NCI-H1105 treated with DMSO at 0.1 percent for 48 hours (cell line): Measurements from ENCODE around the gene CARD14.
"Not testable (repeated sequence)": the region's sequence is repeated elsewhere in the genome, so short reads cannot be mapped to it uniquely, and the experiment has no call there.

Source experiments
- DNase-seq: peaks from one replicate; lab custom pipeline; 2025; lab: John Stamatoyannopoulos, UW

Gene CARD14

GRCh38 chr17:80223838-80224497 lies 54.1 kb downstream of the CARD14 start:
- DNase-seq: no peak

- DNase-seq: no peak
Observed at GRCh38 chr17:80224683-80225082, 54.9 kb downstream of the CARD14 start.

- DNase-seq: no peak
Observed at GRCh38 chr17:80225230-80225629, 55.4 kb downstream of the CARD14 start.

- DNase-seq: no peak
Observed at GRCh38 chr17:80227156-80227555, 57.3 kb downstream of the CARD14 start.

GRCh38 chr17:80227666-80228065 lies 57.8 kb downstream of the CARD14 start:
- DNase-seq: no peak

- DNase-seq: no peak
Observed at GRCh38 chr17:80228477-80228876, 58.6 kb downstream of the CARD14 start.

GRCh38 chr17:80229011-80229410 lies 59.2 kb downstream of the CARD14 start:
- no peak for DNase-seq

- no peak for DNase-seq
Observed at GRCh38 chr17:80232438-80232837, 62.6 kb downstream of the CARD14 start.

GRCh38 chr17:80233202-80233601 lies 63.4 kb downstream of the CARD14 start:
- DNase-seq: no peak

GRCh38 chr17:80236911-80237310 lies 67.1 kb downstream of the CARD14 start:
- no peak for DNase-seq

GRCh38 chr17:80237386-80237785 lies 67.6 kb downstream of the CARD14 start:
- no peak for DNase-seq

- no peak for DNase-seq
Observed at GRCh38 chr17:80242505-80242904, 72.7 kb downstream of the CARD14 start.

- DNase-seq: no peak
Observed at GRCh38 chr17:80243526-80244433, 74.0 kb downstream of the CARD14 start.

- DNase-seq: not testable (repeated sequence)
Observed at GRCh38 chr17:80244448-80244847, 74.6 kb downstream of the CARD14 start.

GRCh38 chr17:80244871-80245509 lies 75.2 kb downstream of the CARD14 start:
- no peak for DNase-seq

- no peak for DNase-seq
Observed at GRCh38 chr17:80245566-80246265, 75.9 kb downstream of the CARD14 start.

GRCh38 chr17:80246266-80246681 lies 76.4 kb downstream of the CARD14 start:
- DNase-seq: no peak

- no peak for DNase-seq
Observed at GRCh38 chr17:80246726-80247125, 76.9 kb downstream of the CARD14 start.

GRCh38 chr17:80247561-80247960 lies 77.7 kb downstream of the CARD14 start:
- no peak for DNase-seq

- no peak for DNase-seq
Observed at GRCh38 chr17:80248001-80248893, 78.4 kb downstream of the CARD14 start.
